HCT116 (cell line): ENCODE results near the gene TRMT11. TPM values are rescaled to one million over a fixed set of nuclear protein-coding genes. Genes with fewer than 3 reads are reported as not detected.

Experiments
- ATAC-seq: fragments of 200-7000 bp; cut with Tn5 transposase; 2 replicates; pipeline ENCODE4 v1.9.1; 2020; ENCODE audit warnings: mild to moderate bottlenecking, moderate library complexity
- BruUV-seq: library from RNA; stranded (reverse); fragments of 400-500 nt; replicated peaks from 2 replicates; lab custom pipeline; 2021; lab: Mats Ljungman, UMichigan
- CTCF ChIA-PET: fragments of 300-600 bp; sonication (Branson Sonifier 250); formaldehyde crosslinking; loops from one replicate; lab custom pipeline; 2021; ENCODE audit warnings: antibody characterized with exemption; lab: Charles Lee
- POLR2A ChIA-PET: fragments of 300-600, 350-600 bp; sonication (Branson Sonifier 250); formaldehyde crosslinking; loops from one replicate; lab custom pipeline; 2021; ENCODE audit warnings: antibody characterized with exemption; lab: Charles Lee
- RAD21 ChIA-PET, 2 experiments: fragments of 300-600 bp; sonication (Branson Sonifier 250); formaldehyde crosslinking; loops; one replicate each; lab custom pipeline; 2023; ENCODE audit warnings: low total read pairs in 2 of 2; ENCODE audit not compliant: uncharacterized antibody in 2 of 2, unreplicated experiment in 2 of 2, low non-redundant PET in 1 of 2; lab: Charles Lee
- DNase-seq: peaks from one replicate; pipeline ENCODE4 v3.0.0-alpha.2; 2010; ENCODE audit warnings: low read depth, low spot score
- H2AFZ ChIP-seq: fragments of 200-600 bp; shearing (Covaris generic), sonication (generic); 2 replicates; pipeline ENCODE4 v1.6.1; 2017; ENCODE audit warnings: low read depth, mixed run types, mixed read lengths, antibody characterized with exemption, low read length; ENCODE audit not compliant: poor library complexity, severe bottlenecking
- H3K27ac ChIP-seq: 2 replicates; pipeline ENCODE4 v1.5.1; 2012; ENCODE audit warnings: low read depth, low read length
- H3K27me3 ChIP-seq: fragments of 200-600 bp; sonication (generic); 2 replicates; pipeline ENCODE4 v1.6.1; 2016; ENCODE audit warnings: mixed run types, low read length, mixed read lengths; ENCODE audit not compliant: insufficient read depth
- H3K36me3 ChIP-seq, 2 experiments: fragments of 200-500 bp in 1 of 2; fragments of 200-600 bp in 1 of 2; sonication (Bioruptor generic) in 1 of 2; sonication (generic) in 1 of 2; 2 replicates each; pipeline versions ENCODE4 v1.5.1 to v1.6.1; 2014 to 2016; ENCODE audit warnings: low read length in 2 of 2, inconsistent platforms in 1 of 2, mixed read lengths in 1 of 2, mixed run types in 1 of 2; ENCODE audit not compliant: insufficient read depth in 2 of 2, control insufficient read depth in 1 of 2
- H3K4me1 ChIP-seq, 2 experiments: fragments of 200-600 bp in 1 of 2; sonication (generic) in 1 of 2; 2 replicates each; pipeline versions ENCODE4 v1.5.1 to v1.6.1; 2012 to 2017; ENCODE audit warnings: low read length in 2 of 2, inconsistent platforms in 1 of 2, mild to moderate bottlenecking in 1 of 2, mixed read lengths in 1 of 2, mixed run types in 1 of 2, moderate library complexity in 1 of 2; ENCODE audit not compliant: insufficient read depth in 2 of 2, control insufficient read depth in 1 of 2
- H3K4me2 ChIP-seq: fragments of 200-600 bp; sonication (generic); 2 replicates; pipeline ENCODE4 v1.6.1; 2017; ENCODE audit warnings: mixed run types, low read length, mixed read lengths
- H3K4me3 ChIP-seq, 2 experiments: fragments of 200-600 bp in 1 of 2; sonication (generic) in 1 of 2; replicated peaks in 1 of 2; 2 replicates each; pipeline ENCODE4 v1.5.1; 2011 to 2016; ENCODE audit warnings: low read length in 2 of 2, control low read depth in 1 of 2, low read depth in 1 of 2, mild to moderate bottlenecking in 1 of 2, mixed read lengths in 1 of 2, mixed run types in 1 of 2
- H3K79me2 ChIP-seq: fragments of 200-600 bp; sonication (generic); 2 replicates; pipeline ENCODE4 v1.6.1; 2017; ENCODE audit warnings: mild to moderate bottlenecking, mixed run types, low read length, moderate library complexity, mixed read lengths; ENCODE audit not compliant: insufficient read depth
- H3K9ac ChIP-seq: fragments of 200-600 bp; sonication (generic); 2 replicates; pipeline ENCODE4 v1.6.1; 2016; ENCODE audit warnings: low read length, mixed read lengths
- H3K9me2 ChIP-seq: fragments of 200-600 bp; sonication (generic), shearing (Covaris generic); 2 replicates; pipeline ENCODE4 v1.6.1; 2017; ENCODE audit warnings: mixed run types, mild to moderate bottlenecking, moderate library complexity; ENCODE audit not compliant: insufficient read depth
- H3K9me3 ChIP-seq, 2 experiments: fragments of 200-500 bp in 1 of 2; fragments of 200-600 bp in 1 of 2; sonication (Bioruptor generic) in 1 of 2; sonication (generic) in 1 of 2; 2 replicates each; pipeline ENCODE4 v1.6.1; 2014 to 2017; ENCODE audit warnings: low read length in 2 of 2, mixed read lengths in 2 of 2, inconsistent platforms in 1 of 2, low read depth in 1 of 2, mild to moderate bottlenecking in 1 of 2, mixed run types in 1 of 2, moderate library complexity in 1 of 2; ENCODE audit not compliant: control insufficient read depth in 1 of 2, insufficient read depth in 1 of 2
- H4K20me1 ChIP-seq: fragments of 200-600 bp; sonication (generic), shearing (Covaris generic); 2 replicates; pipeline ENCODE4 v1.6.1; 2017; ENCODE audit warnings: mixed run types, mild to moderate bottlenecking, moderate library complexity; ENCODE audit not compliant: insufficient read depth
- ATF3 ChIP-seq: IDR thresholded peaks from 2 replicates; pipeline ENCODE4 v1.6.1; 2012
- CBX3 ChIP-seq: IDR thresholded peaks from 2 replicates; pipeline ENCODE4 v1.6.1; 2012; ENCODE audit warnings: low read depth
- CEBPB ChIP-seq: IDR thresholded peaks from 2 replicates; pipeline ENCODE4 v1.6.1; 2012; ENCODE audit warnings: low read depth
- CTCF ChIP-seq, 3 experiments: fragments of 200-600 bp in 1 of 3; sonication (generic) in 1 of 3; IDR thresholded peaks in 2 of 3; conservative IDR thresholded peaks in 1 of 3; 2 replicates each; pipeline ENCODE4 v1.5.1; 2012 to 2017; ENCODE audit warnings: low read depth in 2 of 3, low read length in 2 of 3, antibody characterized with exemption in 1 of 3, borderline replicate concordance in 1 of 3, control low read depth in 1 of 3, mild to moderate bottlenecking in 1 of 3, mixed read lengths in 1 of 3, mixed run types in 1 of 3, moderate library complexity in 1 of 3; ENCODE audit not compliant: insufficient read depth in 1 of 3
- EGR1 ChIP-seq: IDR thresholded peaks from 2 replicates; pipeline ENCODE4 v1.6.1; 2012; ENCODE audit warnings: low read depth
- ELF1 ChIP-seq: IDR thresholded peaks from 2 replicates; pipeline ENCODE4 v1.6.1; 2012; ENCODE audit warnings: low read depth, borderline replicate concordance
- EZH2 ChIP-seq: fragments of 200-600 bp; sonication (generic); IDR thresholded peaks from 2 replicates; pipeline ENCODE4 v1.6.1; 2017; ENCODE audit warnings: antibody characterized with exemption, mixed run types
- EZH2phosphoT487 ChIP-seq: fragments of 200-600 bp; IDR thresholded peaks from 2 replicates; pipeline ENCODE4 v1.6.1; 2018; ENCODE audit warnings: antibody characterized with exemption, borderline replicate concordance
- FOSL1 ChIP-seq: IDR thresholded peaks from 2 replicates; pipeline ENCODE4 v1.6.1; 2012; ENCODE audit warnings: low read depth
- JUND ChIP-seq: IDR thresholded peaks from 2 replicates; pipeline ENCODE4 v1.6.1; 2012
- MAX ChIP-seq: IDR thresholded peaks from 2 replicates; pipeline ENCODE4 v1.6.1; 2012
- POLR2AphosphoS5 ChIP-seq: IDR thresholded peaks from 2 replicates; pipeline ENCODE4 v1.6.1; 2011; ENCODE audit warnings: mild to moderate bottlenecking, low read depth, low read length, moderate library complexity
- RAD21 ChIP-seq: IDR thresholded peaks from 2 replicates; pipeline ENCODE4 v1.6.1; 2012; ENCODE audit warnings: low read depth, mild to moderate bottlenecking
- REST ChIP-seq: IDR thresholded peaks from 2 replicates; pipeline ENCODE4 v1.6.1; 2012; ENCODE audit warnings: low read depth
- SIN3A ChIP-seq: IDR thresholded peaks from 2 replicates; pipeline ENCODE4 v1.6.1; 2012; ENCODE audit warnings: low read depth
- SP1 ChIP-seq: IDR thresholded peaks from 2 replicates; pipeline ENCODE4 v1.6.1; 2012; ENCODE audit warnings: low read depth
- SRF ChIP-seq: IDR thresholded peaks from 2 replicates; pipeline ENCODE4 v1.6.1; 2012; ENCODE audit warnings: low read depth
- TCF7L2 ChIP-seq: IDR thresholded peaks from 2 replicates; pipeline ENCODE4 v1.7.0; 2011; ENCODE audit warnings: borderline replicate concordance, inconsistent platforms; ENCODE audit not compliant: insufficient read depth, insufficient read length; ENCODE audit errors: extremely low read depth
- YY1 ChIP-seq: IDR thresholded peaks from 2 replicates; pipeline ENCODE4 v1.6.1; 2011; ENCODE audit warnings: low read length, low read depth, moderate library complexity, mild to moderate bottlenecking; ENCODE audit not compliant: insufficient replicate concordance; ENCODE audit errors: extremely low read depth
- ZBTB33 ChIP-seq: IDR thresholded peaks from 2 replicates; pipeline ENCODE4 v1.6.1; 2011; ENCODE audit warnings: mild to moderate bottlenecking, low read length, moderate library complexity; ENCODE audit not compliant: insufficient replicate concordance; ENCODE audit errors: extremely low read depth
- ZFX ChIP-seq: fragments of 450-650 bp; IDR thresholded peaks from 2 replicates; pipeline ENCODE4 v1.6.1; 2017
- ZNF274 ChIP-seq: fragments of 200-500 bp; sonication (Bioruptor generic); IDR thresholded peaks from 2 replicates; pipeline ENCODE4 v1.6.1; 2014; ENCODE audit warnings: mild to moderate bottlenecking, low read depth, low read length, inconsistent platforms
- intact Hi-C: fragments of 100-400 bp; cut with micrococcal nuclease; formaldehyde crosslinking; loops from 2 replicates; pipeline ENCODE4 v1.10.0; 2022
- total RNA-seq: library from RNA; stranded (reverse); gene quantifications from one replicate; pipeline ENCODE4 v1.2.1, GENCODE V29; 2021; ENCODE audit not compliant: unreplicated experiment

The TRMT11 gene
- total RNA-seq, 1 experiment from 2014 or later, result 41.8 TPM

- no peaks in the 10 kb centered on the region for H4K20me1 ChIP-seq
- H2AFZ ChIP-seq, result no peak overlapping the region
- CTCF ChIA-PET, result no interaction called here
- H3K9me3 ChIP-seq, result no peaks in the 10 kb centered on the region
- DNase-seq (no peak), ATAC-seq (no peak)
- no TSS peak for BruUV-seq
- no peaks in the 10 kb centered on the region for H3K27me3 ChIP-seq
- H3K4me3 ChIP-seq, result no peak overlapping the region
- no peak overlapping the region for H3K9ac ChIP-seq
- no peaks in the 10 kb centered on the region for H3K9me2 ChIP-seq
- no peaks in the 10 kb centered on the region for H3K4me1 ChIP-seq
- no peak overlapping the region for H3K27ac ChIP-seq
- POLR2A ChIA-PET, result no interaction called here
- intact Hi-C loops, result no loop called here
- no peaks in the 10 kb centered on the region; the same call in 1 of the 2 replicates for H3K79me2 ChIP-seq
- RAD21 ChIA-PET, result no interaction called here
- peaks cover 9 to 14% of the 10 kb centered on the region in 2 experiments; a peak in 3 of 4 replicates for H3K36me3 ChIP-seq
- no peak overlapping the region for H3K4me2 ChIP-seq
- TF ChIP-seq POLR2AphosphoS5, result no peak
- TF ChIP-seq ZBTB33, result no peak
- no peak for TF ChIP-seq ZFX
- no peak for TF ChIP-seq EZH2phosphoT487
- no peak for TF ChIP-seq FOSL1
- no peak for TF ChIP-seq ATF3
- no peak for TF ChIP-seq ELF1
- no peak for TF ChIP-seq YY1
- TF ChIP-seq CEBPB, result peak; percentile 85
- TF ChIP-seq ZNF274, result no peak
- TF ChIP-seq MAX, result no peak
- TF ChIP-seq EGR1, result no peak
- no peak for TF ChIP-seq REST
- no peak for TF ChIP-seq CTCF (IDR thresholded peaks at IDR 0.05 in 2 of 3, conservative IDR thresholded peaks at IDR 0.05 in 1 of 3; ENCODE audit: borderline replicate concordance in 1 of 3, insufficient read depth in 1 of 3, low read depth in 2 of 3, low read length in 2 of 3)
- TF ChIP-seq JUND, result peak; percentile 42; the same call in 1 of the 2 replicates
- TF ChIP-seq SRF, result no peak
- TF ChIP-seq EZH2, result no peak
- no peak for TF ChIP-seq SIN3A
- no peak for TF ChIP-seq TCF7L2
- TF ChIP-seq RAD21, result no peak
- no peak for TF ChIP-seq CBX3
- TF ChIP-seq SP1, result peak; percentile 39; the same call in 1 of the 2 replicates
Observed at GRCh38 chr6:126040826-126041225, 54.5 kb downstream of the TRMT11 start.
